Ovary (tissue), 3 donors: ENCODE measurements around the gene FANCG.

ENCODE experiments used
- CTCF ChIP-seq, 3 donors: fragments of 450-650 bp in 2 of 3; fragments of 200-600 bp in 1 of 3; IDR thresholded peaks; one replicate each; pipeline versions ENCODE4 v1.5.1 to v1.8.0; 2016 to 2022; ENCODE audit warnings: antibody characterized with exemption in 3 of 3, mild to moderate bottlenecking in 1 of 3
- POLR2A ChIP-seq: fragments of 450-650 bp; IDR thresholded peaks from one replicate; pipeline ENCODE4 v1.6.1; 2017; ENCODE audit warnings: antibody characterized with exemption, mild to moderate bottlenecking, moderate library complexity
- donor health status: DM: no; HTN: no; CAD: no.

GRCh38 chr9:35102465-35102768 lies 22.7 kb upstream of the FANCG start:
- TF ChIP-seq CTCF (IDR thresholded peaks at IDR 0.05) (no peak), POLR2A (no peak)
